ENCODE results near the gene DYNLT2. TPM values are rescaled to one million over a fixed set of nuclear protein-coding genes. Genes with fewer than 3 reads are reported as not detected.

The DYNLT2 gene
- total RNA-seq, 1 experiment from 2014 or later: 1.8 TPM

- no peak overlapping the region for H3K9ac ChIP-seq (ENCODE audit: extremely low read depth, insufficient read length, low read length)
- no peak for TF ChIP-seq CTCF (conservative IDR thresholded peaks at IDR 0.05)
- no peak overlapping the region for H3K4ac ChIP-seq (ENCODE audit: low read depth, low read length)
- no peak overlapping the region for H2BK12ac ChIP-seq (ENCODE audit: insufficient read length, low read depth, low read length)
- no peak overlapping the region for H2AFZ ChIP-seq (ENCODE audit: low read length)
- no peaks in the 10 kb centered on the region; the same call in 1 of the 2 replicates for H3K27me3 Mint-ChIP-seq (ENCODE audit: low read depth)
- H3K36me3 Mint-ChIP-seq (ENCODE audit: insufficient read depth in 1 of 3, low read depth in 3 of 3): peaks cover 2 to 50% (median 50%) of the 10 kb centered on the region in 3 experiments; a peak in 5 of 7 replicates
- no peak overlapping the region for H2AK5ac ChIP-seq (ENCODE audit: insufficient read length, low read length)
- no peaks in the 10 kb centered on the region for H3K4me1 Mint-ChIP-seq
- no CpG with 5 or more reads among the region's 10 CpGs for WGBS (ENCODE audit: extremely low coverage, insufficient read length, low lambda C conversion rate)
- H3K79me1 ChIP-seq (ENCODE audit: insufficient read depth, low read depth, low read length, poor library complexity, severe bottlenecking): no peaks in the 10 kb centered on the region
- DNase-seq: no peak
- H4K20me1 ChIP-seq (ENCODE audit: control insufficient read depth, insufficient read depth, insufficient read length): no peaks in the 10 kb centered on the region
- no peak overlapping the region for H3T11ph ChIP-seq (ENCODE audit: low read length)
- no peak overlapping the region for H3K4me3 Mint-ChIP-seq
- no peak overlapping the region for H3K56ac ChIP-seq (ENCODE audit: insufficient read length, low read depth, low read length)
- H2BK5ac ChIP-seq (ENCODE audit: insufficient read length, low read length): no peak overlapping the region
- H3K4me1 ChIP-seq (ENCODE audit: insufficient read depth, low read length): no peaks in the 10 kb centered on the region
- no peak overlapping the region for H3K27ac ChIP-seq (ENCODE audit: insufficient read length, low read depth, low read length)
- H3K79me2 ChIP-seq (ENCODE audit: insufficient read depth, low read length): no peaks in the 10 kb centered on the region
- no peak overlapping the region for H3K4me2 ChIP-seq (ENCODE audit: insufficient read depth, insufficient read length, low read length)
- no peak overlapping the region for H4K91ac ChIP-seq (ENCODE audit: insufficient read length, low read depth, low read length)
- no peaks in the 10 kb centered on the region for H3K9me3 Mint-ChIP-seq
- H2BK20ac ChIP-seq (ENCODE audit: low read depth, low read length, poor library complexity, severe bottlenecking): no peak overlapping the region
- no peak overlapping the region; the same call in 1 of the 2 replicates for H3K14ac ChIP-seq (ENCODE audit: insufficient read depth, low read length)
- H3K27ac Mint-ChIP-seq: peak overlapping the region in 2 of 3 experiments; percentile 14 to 44; a peak in 3 of 7 replicates
- H3K27me3 ChIP-seq (ENCODE audit: insufficient read depth, low read length): no peaks in the 10 kb centered on the region
- no peak overlapping the region for H3K18ac ChIP-seq (ENCODE audit: insufficient read length, low read depth, low read length)
- no peaks in the 10 kb centered on the region for H3K23me2 ChIP-seq (ENCODE audit: insufficient read length, low read depth, low read length, poor library complexity, severe bottlenecking)
- H4K5ac ChIP-seq (ENCODE audit: insufficient read length, low read depth, low read length): no peak overlapping the region
- no peak overlapping the region for H3K23ac ChIP-seq (ENCODE audit: insufficient read length, low read depth, low read length)
- H2BK15ac ChIP-seq (ENCODE audit: low read depth, low read length): no peak overlapping the region
- no peak overlapping the region for H2BK120ac ChIP-seq (ENCODE audit: low read depth, low read length, poor library complexity, severe bottlenecking)
- H3K9me3 ChIP-seq (ENCODE audit: control insufficient read depth, low read depth, low read length): no peaks in the 10 kb centered on the region
- H4K8ac ChIP-seq (replicated peaks; ENCODE audit: insufficient read length, low read depth, low read length): no peak overlapping the region
Observed at GRCh38 chr6:169763881-169764280, 12.5 kb upstream of the DYNLT2 start.
